Measurements from ENCODE around the gene C3orf80.

GRCh38 chr3:160245261-160245800, 20.1 kb downstream of the C3orf80 start:
- TF ChIP-seq POLR2A (IDR thresholded peaks at IDR 0.05) (no peak), POLR2AphosphoS5 (IDR thresholded peaks at IDR 0.05) (no peak), CTCF (IDR thresholded peaks at IDR 0.05) (no peak)
